HepG2 (cell line): Measurements from ENCODE around the gene CCDC57.

ENCODE experiments used
- STAG1 ChIP-seq: sonication (generic); formaldehyde crosslinking; IDR thresholded peaks from 2 replicates; pipeline ENCODE4 v1.4.0; 2020; ENCODE audit warnings: missing genetic modification reagents
- YY1 ChIP-seq: IDR thresholded peaks from 2 replicates; pipeline ENCODE4 v1.6.1; 2011; ENCODE audit warnings: low read length, low read depth, moderate library complexity, mild to moderate bottlenecking; ENCODE audit not compliant: insufficient read depth, insufficient replicate concordance
- ZNF263 ChIP-seq: sonication (generic); formaldehyde crosslinking; IDR thresholded peaks from 2 replicates; pipeline ENCODE4 v1.4.0; 2020; ENCODE audit warnings: missing genetic modification reagents
- ZNF768 ChIP-seq: sonication (generic); formaldehyde crosslinking; IDR thresholded peaks from 2 replicates; pipeline ENCODE4 v1.4.0; 2020; ENCODE audit warnings: missing genetic modification reagents
- TF ChIP-seq, protein P1 (sequence below): sonication (generic); formaldehyde crosslinking; IDR thresholded peaks from 2 replicates; pipeline ENCODE4 v1.4.0; 2020; ENCODE audit warnings: mild to moderate bottlenecking, missing genetic modification reagents
- TF ChIP-seq, protein P2 (sequence below): sonication (generic); formaldehyde crosslinking; IDR thresholded peaks from 2 replicates; pipeline ENCODE4 v1.4.0; 2020; ENCODE audit warnings: low read depth, missing genetic modification reagents
- TF ChIP-seq, protein P3 (sequence below): sonication (generic); formaldehyde crosslinking; IDR thresholded peaks from 2 replicates; pipeline ENCODE4 v1.5.0; 2020; ENCODE audit warnings: mild to moderate bottlenecking, missing genetic modification reagents, moderate library complexity

DNA sequence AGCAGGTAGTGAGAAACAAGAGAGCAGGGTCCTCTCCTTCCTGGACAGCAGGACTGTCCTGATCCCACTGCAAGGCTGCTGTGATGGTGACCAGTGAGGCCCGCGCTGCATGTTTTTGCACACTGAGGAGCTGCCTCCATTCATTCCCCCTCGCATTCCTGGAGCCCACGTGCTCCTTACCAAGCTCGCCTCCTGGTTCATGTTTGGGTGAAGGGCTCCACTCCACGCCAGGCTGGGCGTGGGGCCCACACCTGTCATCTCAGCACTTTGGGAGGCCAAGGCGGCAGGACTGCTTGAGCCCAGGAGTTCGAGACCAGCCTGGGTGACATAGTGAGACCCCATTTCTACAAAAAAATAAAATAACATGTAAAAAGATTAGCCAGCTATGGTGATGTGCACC, 99.2 kb downstream of the CCDC57 start:
- no peak for TF ChIP-seq ZNF263
- TF ChIP-seq, protein P1, sequence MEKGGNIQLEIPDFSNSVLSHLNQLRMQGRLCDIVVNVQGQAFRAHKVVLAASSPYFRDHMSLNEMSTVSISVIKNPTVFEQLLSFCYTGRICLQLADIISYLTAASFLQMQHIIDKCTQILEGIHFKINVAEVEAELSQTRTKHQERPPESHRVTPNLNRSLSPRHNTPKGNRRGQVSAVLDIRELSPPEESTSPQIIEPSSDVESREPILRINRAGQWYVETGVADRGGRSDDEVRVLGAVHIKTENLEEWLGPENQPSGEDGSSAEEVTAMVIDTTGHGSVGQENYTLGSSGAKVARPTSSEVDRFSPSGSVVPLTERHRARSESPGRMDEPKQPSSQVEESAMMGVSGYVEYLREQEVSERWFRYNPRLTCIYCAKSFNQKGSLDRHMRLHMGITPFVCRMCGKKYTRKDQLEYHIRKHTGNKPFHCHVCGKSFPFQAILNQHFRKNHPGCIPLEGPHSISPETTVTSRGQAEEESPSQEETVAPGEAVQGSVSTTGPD (CRISPR knock-in tag) = no peak
- TF ChIP-seq YY1 = no peak
- TF ChIP-seq, protein P2, sequence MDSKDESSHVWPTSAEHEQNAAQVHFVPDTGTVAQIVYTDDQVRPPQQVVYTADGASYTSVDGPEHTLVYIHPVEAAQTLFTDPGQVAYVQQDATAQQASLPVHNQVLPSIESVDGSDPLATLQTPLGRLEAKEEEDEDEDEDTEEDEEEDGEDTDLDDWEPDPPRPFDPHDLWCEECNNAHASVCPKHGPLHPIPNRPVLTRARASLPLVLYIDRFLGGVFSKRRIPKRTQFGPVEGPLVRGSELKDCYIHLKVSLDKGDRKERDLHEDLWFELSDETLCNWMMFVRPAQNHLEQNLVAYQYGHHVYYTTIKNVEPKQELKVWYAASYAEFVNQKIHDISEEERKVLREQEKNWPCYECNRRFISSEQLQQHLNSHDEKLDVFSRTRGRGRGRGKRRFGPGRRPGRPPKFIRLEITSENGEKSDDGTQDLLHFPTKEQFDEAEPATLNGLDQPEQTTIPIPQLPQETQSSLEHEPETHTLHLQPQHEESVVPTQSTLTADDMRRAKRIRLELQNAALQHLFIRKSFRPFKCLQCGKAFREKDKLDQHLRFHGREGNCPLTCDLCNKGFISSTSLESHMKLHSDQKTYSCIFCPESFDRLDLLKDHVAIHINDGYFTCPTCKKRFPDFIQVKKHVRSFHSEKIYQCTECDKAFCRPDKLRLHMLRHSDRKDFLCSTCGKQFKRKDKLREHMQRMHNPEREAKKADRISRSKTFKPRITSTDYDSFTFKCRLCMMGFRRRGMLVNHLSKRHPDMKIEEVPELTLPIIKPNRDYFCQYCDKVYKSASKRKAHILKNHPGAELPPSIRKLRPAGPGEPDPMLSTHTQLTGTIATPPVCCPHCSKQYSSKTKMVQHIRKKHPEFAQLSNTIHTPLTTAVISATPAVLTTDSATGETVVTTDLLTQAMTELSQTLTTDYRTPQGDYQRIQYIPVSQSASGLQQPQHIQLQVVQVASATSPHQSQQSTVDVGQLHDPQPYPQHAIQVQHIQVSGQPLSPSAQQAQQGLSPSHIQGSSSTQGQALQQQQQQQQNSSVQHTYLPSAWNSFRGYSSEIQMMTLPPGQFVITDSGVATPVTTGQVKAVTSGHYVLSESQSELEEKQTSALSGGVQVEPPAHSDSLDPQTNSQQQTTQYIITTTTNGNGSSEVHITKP (CRISPR knock-in tag) = no peak
- TF ChIP-seq, protein P3, sequence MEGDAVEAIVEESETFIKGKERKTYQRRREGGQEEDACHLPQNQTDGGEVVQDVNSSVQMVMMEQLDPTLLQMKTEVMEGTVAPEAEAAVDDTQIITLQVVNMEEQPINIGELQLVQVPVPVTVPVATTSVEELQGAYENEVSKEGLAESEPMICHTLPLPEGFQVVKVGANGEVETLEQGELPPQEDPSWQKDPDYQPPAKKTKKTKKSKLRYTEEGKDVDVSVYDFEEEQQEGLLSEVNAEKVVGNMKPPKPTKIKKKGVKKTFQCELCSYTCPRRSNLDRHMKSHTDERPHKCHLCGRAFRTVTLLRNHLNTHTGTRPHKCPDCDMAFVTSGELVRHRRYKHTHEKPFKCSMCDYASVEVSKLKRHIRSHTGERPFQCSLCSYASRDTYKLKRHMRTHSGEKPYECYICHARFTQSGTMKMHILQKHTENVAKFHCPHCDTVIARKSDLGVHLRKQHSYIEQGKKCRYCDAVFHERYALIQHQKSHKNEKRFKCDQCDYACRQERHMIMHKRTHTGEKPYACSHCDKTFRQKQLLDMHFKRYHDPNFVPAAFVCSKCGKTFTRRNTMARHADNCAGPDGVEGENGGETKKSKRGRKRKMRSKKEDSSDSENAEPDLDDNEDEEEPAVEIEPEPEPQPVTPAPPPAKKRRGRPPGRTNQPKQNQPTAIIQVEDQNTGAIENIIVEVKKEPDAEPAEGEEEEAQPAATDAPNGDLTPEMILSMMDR (CRISPR knock-in tag) = no peak
- TF ChIP-seq STAG1 = no peak
- TF ChIP-seq ZNF768 = no peak
